D721Med (cell line): ENCODE results near the gene PTGER3.

ENCODE experiments used
- DNase-seq: peaks from one replicate; pipeline ENCODE4 v3.0.0; 2011; ENCODE audit warnings: low spot score; ENCODE audit not compliant: insufficient read length
- FAIRE-seq: peaks from 2 replicates; lab custom pipeline; 2011; peaks lifted over from hg19 to GRCh38; lab: Jason Lieb, UNC
- TF ChIP-seq, protein P1 (sequence below): IDR thresholded peaks from 2 replicates; pipeline ENCODE4 v1.5.1; 2012; ENCODE audit warnings: mild to moderate bottlenecking, control low read depth; ENCODE audit not compliant: insufficient read depth; ENCODE audit errors: missing control alignments

PTGER3 gene

DNA sequence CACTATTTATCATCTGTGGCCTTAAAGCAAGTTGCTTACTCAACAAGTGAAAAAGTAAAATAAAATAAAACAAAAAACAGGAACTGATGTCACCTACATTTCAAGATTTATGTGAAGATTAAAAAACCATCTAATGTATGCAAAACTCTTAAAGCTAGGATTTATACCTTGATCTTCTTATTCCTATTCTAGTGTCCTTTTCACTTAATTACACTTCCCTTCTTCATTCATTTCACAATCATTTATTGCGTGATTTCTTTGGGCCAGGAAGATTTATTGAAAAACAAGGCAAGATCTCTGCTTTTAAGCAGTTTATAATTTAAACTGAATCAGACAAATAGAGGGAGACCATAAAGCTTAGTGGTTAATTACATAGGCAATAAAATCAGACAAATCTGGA lies 18.6 kb downstream of the PTGER3 start:
- TF ChIP-seq, protein P1, sequence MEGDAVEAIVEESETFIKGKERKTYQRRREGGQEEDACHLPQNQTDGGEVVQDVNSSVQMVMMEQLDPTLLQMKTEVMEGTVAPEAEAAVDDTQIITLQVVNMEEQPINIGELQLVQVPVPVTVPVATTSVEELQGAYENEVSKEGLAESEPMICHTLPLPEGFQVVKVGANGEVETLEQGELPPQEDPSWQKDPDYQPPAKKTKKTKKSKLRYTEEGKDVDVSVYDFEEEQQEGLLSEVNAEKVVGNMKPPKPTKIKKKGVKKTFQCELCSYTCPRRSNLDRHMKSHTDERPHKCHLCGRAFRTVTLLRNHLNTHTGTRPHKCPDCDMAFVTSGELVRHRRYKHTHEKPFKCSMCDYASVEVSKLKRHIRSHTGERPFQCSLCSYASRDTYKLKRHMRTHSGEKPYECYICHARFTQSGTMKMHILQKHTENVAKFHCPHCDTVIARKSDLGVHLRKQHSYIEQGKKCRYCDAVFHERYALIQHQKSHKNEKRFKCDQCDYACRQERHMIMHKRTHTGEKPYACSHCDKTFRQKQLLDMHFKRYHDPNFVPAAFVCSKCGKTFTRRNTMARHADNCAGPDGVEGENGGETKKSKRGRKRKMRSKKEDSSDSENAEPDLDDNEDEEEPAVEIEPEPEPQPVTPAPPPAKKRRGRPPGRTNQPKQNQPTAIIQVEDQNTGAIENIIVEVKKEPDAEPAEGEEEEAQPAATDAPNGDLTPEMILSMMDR: no peak
- FAIRE-seq (peak; percentile 46), DNase-seq (no peak)

DNA sequence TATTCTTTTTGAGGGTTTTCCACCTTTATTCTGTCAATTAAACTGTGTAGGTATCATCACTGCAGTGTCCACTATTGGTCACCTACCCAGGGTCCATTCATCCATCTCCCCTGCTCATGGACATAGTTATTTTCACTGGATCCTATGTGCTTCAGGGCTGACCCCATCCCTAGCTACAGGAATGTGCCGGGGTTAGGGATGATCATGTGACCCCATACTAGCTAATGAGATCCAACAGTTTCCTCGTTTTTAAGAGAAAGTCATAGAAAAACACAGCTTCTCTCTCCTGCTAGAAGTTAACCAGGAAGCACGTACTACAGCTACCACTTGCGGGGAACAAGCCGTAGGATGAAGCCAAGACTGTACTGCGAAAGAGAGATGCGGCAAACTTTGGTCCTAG lies 19.6 kb downstream of the PTGER3 start:
- no peak for FAIRE-seq

DNA sequence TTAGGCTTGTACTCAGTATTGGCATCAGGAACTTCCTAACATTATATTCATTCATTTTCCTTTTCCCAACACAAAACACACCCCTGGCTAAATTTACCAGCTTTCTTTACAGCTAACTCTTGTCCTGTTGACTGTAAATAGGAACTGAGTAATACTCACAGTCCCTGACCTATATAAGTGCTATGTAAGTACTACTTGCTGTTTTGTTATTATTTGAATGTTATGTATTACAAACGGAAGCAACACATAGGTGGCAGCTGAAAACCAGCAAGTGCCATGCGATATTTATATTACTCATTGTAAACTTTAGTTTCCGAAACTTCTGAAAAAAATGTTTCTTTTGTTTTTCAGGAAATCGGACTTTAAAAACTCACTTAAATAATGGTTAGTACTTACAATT lies 21.5 kb downstream of the PTGER3 start:
- no peak for FAIRE-seq

More for the DNA sequence above, 19.6 kb downstream of the PTGER3 start:
- DNase-seq: no peak
- TF ChIP-seq, protein P1: no peak

DNA sequence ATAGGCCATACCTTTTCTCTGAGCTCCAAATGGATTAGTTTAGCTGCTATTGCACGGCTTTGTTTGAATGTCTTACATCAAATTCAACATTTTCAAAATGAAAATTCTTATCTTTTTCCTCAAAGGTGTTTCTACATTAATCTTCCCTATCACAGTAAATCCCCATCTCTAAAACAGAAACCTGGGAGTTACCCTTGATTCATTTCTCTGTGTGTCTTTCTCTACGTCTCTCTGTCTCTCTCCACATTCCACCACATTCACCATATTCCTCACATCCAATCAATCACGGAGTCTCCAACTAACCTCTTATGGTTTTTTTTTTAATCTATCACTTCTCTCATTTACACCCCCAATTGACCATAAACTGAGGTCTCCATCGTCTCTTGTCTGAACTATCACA lies 24.1 kb downstream of the PTGER3 start:
- TF ChIP-seq, protein P1: no peak
- DNase-seq (no peak), FAIRE-seq (no peak)

More for the DNA sequence above, 21.5 kb downstream of the PTGER3 start:
- TF ChIP-seq, protein P1: no peak
- DNase-seq: no peak

DNA sequence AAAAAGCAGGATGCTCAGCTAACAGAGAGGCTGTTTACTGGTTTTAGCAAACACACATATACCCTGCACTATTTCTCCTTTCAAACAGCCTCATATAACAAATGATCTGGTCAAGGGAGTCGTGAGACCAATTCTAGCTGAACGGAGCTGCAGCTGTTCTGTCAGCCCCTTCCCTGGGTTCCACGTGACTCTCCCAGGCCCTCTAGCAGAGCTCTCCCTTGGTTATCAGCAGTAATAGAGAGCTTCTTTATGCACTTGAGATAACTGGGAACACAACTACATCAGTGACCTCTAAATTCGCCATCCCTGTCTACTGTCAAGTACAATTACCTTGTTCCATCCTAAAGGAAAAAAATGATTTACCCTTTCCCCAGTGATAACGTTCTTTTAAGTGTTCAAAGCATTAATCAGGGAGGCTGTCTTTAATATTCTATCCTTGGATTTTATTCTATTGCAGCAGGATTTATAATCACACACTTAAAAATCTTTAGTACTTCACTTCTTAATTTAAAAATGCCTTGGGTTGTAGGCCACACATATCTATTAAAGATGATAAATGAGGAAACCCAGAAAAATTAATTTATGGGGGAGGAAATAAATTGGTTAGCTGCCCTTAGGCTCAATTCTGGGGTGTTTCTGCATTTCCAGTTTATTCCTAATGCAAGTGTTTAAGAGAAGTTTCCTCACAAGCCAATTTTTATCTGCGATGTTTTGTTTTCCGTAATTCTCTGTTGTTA lies 28.2 kb downstream of the PTGER3 start:
- DNase-seq: no peak
- TF ChIP-seq, protein P1: no peak
- no peak for FAIRE-seq

DNA sequence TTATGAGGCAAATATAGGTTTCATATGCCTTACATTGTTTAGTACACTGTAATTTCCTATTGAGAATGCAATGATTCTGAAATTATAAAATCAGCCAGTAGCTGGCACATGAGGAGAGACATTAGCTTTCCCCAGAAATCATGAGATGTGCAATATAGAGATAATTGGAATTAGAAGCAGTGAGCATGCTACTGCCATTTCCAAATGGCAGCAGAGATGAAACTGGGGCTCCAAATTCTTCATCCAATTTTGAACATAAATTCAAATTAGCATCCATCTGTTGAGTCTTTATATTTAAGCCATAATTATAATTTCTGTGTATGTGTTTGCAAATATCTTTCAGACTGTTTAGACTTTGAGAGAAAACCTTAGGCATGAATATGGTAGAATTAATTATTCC lies 28.8 kb downstream of the PTGER3 start:
- no peak for DNase-seq
- no peak for FAIRE-seq

DNA sequence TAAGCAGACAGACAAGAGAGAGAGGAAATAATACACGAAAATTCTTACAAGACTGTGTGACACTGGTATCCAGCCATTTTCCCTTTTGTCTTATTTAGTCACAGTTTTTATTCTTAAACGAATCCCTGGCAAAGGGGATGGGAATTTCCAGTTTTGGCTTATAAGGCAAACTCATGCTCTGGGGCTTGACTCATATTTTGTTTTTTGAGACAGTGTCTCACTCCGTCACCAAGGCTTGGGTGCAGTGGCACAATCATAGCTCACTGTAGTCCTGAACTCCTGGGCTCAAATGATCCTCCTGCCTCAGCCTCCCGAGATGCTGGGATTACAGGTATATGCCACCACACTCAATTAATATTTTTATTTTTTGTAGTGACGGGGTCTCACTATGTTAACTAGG lies 31.9 kb downstream of the PTGER3 start:
- DNase-seq: no peak
- TF ChIP-seq, protein P1: no peak
- FAIRE-seq: no peak

More for the DNA sequence above, 28.8 kb downstream of the PTGER3 start:
- TF ChIP-seq, protein P1: no peak
